ENCODE results near the gene FOXL3. TPM values are rescaled to one million over a fixed set of nuclear protein-coding genes. Genes with fewer than 3 reads are reported as not detected.

Gene FOXL3
- total RNA-seq, 4 donors from 2014 or later, result not detected

DNA sequence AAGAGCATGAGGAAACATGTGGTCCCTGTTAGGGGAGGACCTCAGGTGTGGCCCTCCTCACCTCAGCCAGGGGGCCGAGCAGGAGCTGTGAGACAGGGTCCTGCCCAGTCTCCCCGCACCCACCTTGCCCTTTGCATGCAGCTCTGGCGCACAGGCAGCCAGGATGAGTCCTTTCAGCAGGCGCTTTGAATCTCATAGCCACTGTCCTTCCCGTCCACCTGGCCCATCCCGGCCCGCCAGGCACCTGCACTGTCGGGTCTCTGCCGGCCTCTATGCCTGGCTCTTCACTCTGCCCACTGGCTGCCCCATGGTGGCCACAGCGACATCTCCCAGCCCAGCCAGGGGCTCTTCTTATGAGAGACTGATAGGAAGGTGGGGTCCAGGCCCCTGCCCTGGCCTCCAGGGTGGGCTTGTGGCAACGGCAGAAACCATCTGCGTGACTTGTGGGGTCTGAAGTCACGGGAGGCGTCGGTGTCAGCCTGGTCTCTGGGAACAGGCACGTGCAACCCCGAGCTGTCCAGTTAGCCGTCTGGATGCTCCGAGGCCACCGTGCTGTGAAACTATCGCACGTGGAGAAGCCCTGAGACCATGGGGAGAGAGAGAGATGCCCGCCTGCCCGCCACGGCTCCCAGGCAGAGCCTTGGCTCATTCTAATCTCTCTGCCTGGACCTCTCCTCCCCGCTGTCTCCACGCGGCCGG is 37.4 kb downstream of the FOXL3 start:
- no peak for DNase-seq
- H3K36me3 ChIP-seq, result no peaks in the 10 kb centered on the region
- H3K27me3 ChIP-seq, result no peaks in the 10 kb centered on the region
- intact Hi-C loops (cut with DNase I; ENCODE audit: low total_unique reads), result loop anchor here (10.0 kb wide), 1 partner anchor 547 kb away; the partner anchor contains the start of gene GET4
- no peak overlapping the region for H3K4me3 ChIP-seq
- no peak for ATAC-seq
- TF ChIP-seq, protein P1, sequence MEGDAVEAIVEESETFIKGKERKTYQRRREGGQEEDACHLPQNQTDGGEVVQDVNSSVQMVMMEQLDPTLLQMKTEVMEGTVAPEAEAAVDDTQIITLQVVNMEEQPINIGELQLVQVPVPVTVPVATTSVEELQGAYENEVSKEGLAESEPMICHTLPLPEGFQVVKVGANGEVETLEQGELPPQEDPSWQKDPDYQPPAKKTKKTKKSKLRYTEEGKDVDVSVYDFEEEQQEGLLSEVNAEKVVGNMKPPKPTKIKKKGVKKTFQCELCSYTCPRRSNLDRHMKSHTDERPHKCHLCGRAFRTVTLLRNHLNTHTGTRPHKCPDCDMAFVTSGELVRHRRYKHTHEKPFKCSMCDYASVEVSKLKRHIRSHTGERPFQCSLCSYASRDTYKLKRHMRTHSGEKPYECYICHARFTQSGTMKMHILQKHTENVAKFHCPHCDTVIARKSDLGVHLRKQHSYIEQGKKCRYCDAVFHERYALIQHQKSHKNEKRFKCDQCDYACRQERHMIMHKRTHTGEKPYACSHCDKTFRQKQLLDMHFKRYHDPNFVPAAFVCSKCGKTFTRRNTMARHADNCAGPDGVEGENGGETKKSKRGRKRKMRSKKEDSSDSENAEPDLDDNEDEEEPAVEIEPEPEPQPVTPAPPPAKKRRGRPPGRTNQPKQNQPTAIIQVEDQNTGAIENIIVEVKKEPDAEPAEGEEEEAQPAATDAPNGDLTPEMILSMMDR (IDR thresholded peaks at IDR 0.05 in 4 of 5, conservative IDR thresholded peaks at IDR 0.05 in 1 of 5), result no peak
- TF ChIP-seq POLR2A (IDR thresholded peaks at IDR 0.05), result no peak
- H3K9me3 ChIP-seq, result no peaks in the 10 kb centered on the region
- no peak overlapping the region for H3K27ac ChIP-seq
- in situ Hi-C loops (cut with MboI; ENCODE audit: low sequenced_read_pairs in 4 of 4), result loop anchor here in 2 of 4 donors (10.0 kb wide), 2 partner anchors 407 to 447 kb away; no protein-coding TSS in a partner anchor
- no peaks in the 10 kb centered on the region for H3K4me1 ChIP-seq

DNA sequence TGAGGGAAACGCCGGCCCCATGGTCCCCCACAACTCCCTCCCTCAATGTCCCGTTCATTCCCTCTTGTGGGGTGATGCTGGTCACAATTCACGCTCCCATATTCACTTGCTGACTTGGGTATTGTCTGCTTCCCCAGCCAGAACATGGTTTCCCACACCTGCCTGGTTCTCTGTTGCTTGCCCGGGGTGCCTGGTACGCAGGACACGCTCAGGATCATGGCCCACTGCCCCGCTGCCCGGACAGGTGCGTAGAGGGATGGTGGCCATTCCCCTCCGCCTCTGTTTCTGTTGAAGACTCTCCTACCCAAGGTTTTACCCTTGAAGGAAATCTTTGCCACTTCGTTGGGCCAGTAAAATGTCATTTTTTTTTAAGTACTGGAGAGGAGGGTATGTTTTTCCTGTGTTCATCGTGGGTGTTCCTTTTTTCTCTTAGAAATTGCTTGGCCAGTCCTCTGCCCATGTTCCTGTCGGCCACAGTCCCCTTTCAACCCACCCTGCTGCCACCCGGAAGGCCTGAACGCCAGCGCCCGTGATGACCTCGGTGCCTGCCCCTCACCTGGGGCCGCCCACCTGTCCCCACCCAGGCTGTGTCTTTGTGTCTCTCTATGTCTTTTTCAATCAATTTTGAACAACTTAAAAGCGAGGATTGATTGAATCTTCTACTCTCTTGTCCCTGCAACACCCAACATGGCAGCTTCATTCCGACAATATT is 38.2 kb downstream of the FOXL3 start:
- Histone ChIP-seq H3K36me3 (no peaks in the 10 kb centered on the region), H3K4me1 (peaks cover 5 to 6% of the 10 kb centered on the region in 2 donors), H3K4me3 (no peak overlapping the region), H3K9me3 (no peaks in the 10 kb centered on the region), H3K27ac (no peak overlapping the region), H3K27me3 (no peaks in the 10 kb centered on the region)
- intact Hi-C loops (cut with DNase I; ENCODE audit: low total_unique reads), result loop anchor here (10.0 kb wide), 1 partner anchor 547 kb away; the partner anchor contains the start of gene GET4
- DNase-seq, result no peak
- in situ Hi-C loops (cut with MboI; ENCODE audit: low sequenced_read_pairs in 4 of 4), result loop anchor here in 2 of 4 donors (10.0 kb wide), 2 partner anchors 407 to 447 kb away; no protein-coding TSS in a partner anchor
- no peak for TF ChIP-seq POLR2A (IDR thresholded peaks at IDR 0.05)
- TF ChIP-seq, protein P1 (IDR thresholded peaks at IDR 0.05 in 4 of 5, conservative IDR thresholded peaks at IDR 0.05 in 1 of 5), result no peak
- no peak for ATAC-seq

DNA sequence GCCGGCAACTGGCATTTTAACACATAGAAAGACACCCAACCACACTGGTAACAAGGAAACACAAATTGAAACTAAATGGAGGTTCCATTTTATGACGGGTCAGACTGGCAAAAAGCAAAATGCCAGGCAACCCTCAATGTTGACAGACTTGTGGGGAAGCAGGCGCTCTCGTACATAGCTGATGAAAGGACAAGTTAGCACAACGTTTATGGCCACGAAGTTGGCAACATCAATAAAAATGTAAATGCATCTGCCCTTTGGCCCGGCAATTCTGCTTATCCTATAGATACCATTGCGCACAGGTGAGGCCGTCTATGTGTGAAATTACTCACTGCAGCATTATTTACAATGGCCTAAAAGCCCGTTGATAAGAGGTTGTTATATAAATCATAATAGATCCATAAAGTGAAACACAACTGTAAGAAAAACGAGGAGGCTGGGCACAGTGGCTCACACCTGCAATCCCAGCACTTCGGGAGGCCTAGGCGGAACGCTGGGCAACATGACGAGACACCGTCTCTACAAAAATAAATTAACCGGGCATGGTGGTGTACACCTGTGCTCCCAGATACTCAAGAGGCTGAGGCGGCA is 39.8 kb downstream of the FOXL3 start:
- in situ Hi-C loops (cut with MboI; ENCODE audit: low sequenced_read_pairs in 4 of 4), result loop anchor here in 2 of 4 donors (10.0 kb wide), 2 partner anchors 405 to 445 kb away; no protein-coding TSS in a partner anchor
- H3K4me1 ChIP-seq, result peaks cover 5 to 9% of the 10 kb centered on the region in 2 donors

DNA sequence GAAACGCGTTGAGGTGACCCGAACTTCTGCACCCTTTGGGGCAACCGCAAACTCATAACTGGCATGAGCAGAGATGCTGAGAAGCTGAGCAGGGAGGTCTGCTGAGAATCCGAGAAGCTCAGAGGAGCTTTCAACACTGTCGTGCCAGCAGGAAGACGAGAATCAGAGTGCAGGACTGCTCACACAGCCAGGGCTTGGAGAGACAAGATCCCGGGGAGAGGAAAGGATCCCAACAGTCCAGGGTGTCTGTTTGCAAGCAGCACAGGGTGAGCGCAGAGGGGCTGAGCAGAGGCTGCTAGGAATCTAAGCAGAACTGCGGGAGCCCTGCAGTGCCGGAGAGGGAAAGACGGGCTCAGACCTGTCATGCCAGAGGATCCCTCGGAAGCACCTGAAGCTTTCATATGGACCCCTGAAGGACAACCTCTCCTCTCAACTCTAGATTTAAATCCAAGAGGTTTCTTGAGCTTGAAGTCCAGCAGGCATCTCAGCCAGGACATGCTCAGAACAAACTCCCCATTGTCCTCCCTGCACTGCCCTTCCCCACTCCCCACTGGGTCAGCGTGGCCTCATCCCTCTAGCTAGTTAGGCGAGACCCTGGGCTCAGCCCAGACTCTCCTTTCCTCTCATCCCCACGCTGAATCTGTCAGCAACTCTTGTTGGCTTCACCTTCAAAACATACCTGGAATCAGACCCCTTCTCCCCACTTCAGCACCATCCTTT is 40.7 kb downstream of the FOXL3 start:
- ATAC-seq, result no peak
- H3K27ac ChIP-seq, result no peak overlapping the region
- intact Hi-C loops (cut with DNase I; ENCODE audit: low total_unique reads), result no loop called here

More for the DNA sequence above, 39.8 kb downstream of the FOXL3 start:
- H3K27ac ChIP-seq, result no peak overlapping the region
- TF ChIP-seq, protein P1 (IDR thresholded peaks at IDR 0.05 in 4 of 5, conservative IDR thresholded peaks at IDR 0.05 in 1 of 5), result no peak
- TF ChIP-seq POLR2A (IDR thresholded peaks at IDR 0.05), result no peak
- ATAC-seq (no peak), DNase-seq (no peak)
- intact Hi-C loops (cut with DNase I; ENCODE audit: low total_unique reads), result loop anchor here (10.0 kb wide), 1 partner anchor 545 kb away; the partner anchor contains the start of gene GET4
- no peaks in the 10 kb centered on the region for H3K27me3 ChIP-seq
- no peak overlapping the region for H3K4me3 ChIP-seq
- no peaks in the 10 kb centered on the region for H3K36me3 ChIP-seq
- no peaks in the 10 kb centered on the region for H3K9me3 ChIP-seq

More for the DNA sequence above, 40.7 kb downstream of the FOXL3 start:
- peaks cover 5 to 9% of the 10 kb centered on the region in 2 donors for H3K4me1 ChIP-seq
- no peak for DNase-seq
- no peak overlapping the region for H3K4me3 ChIP-seq
- TF ChIP-seq, protein P1 (IDR thresholded peaks at IDR 0.05 in 4 of 5, conservative IDR thresholded peaks at IDR 0.05 in 1 of 5), result no peak
- TF ChIP-seq POLR2A (IDR thresholded peaks at IDR 0.05), result no peak
- H3K9me3 ChIP-seq, result no peaks in the 10 kb centered on the region
- no peaks in the 10 kb centered on the region for H3K27me3 ChIP-seq
- in situ Hi-C loops (cut with MboI; ENCODE audit: low sequenced_read_pairs in 4 of 4), result no loop called here
- no peaks in the 10 kb centered on the region for H3K36me3 ChIP-seq
